Fibroblast of lung (primary cell): ENCODE measurements around the gene STARD10.

Source experiments
- EZH2 ChIP-seq: IDR thresholded peaks from 2 replicates; pipeline ENCODE4 v1.5.1; 2012; ENCODE audit warnings: low read length, control low read depth, mild to moderate bottlenecking; ENCODE audit errors: missing control alignments
- TF ChIP-seq, protein P1 (sequence below), 2 donors: IDR thresholded peaks in 1 of 2; conservative IDR thresholded peaks in 1 of 2; 1 replicate in 1 of 2; 2 replicates in 1 of 2; pipeline ENCODE4 v1.5.1; 2011 to 2012; ENCODE audit warnings: low read length in 2 of 2, control low read depth in 1 of 2, inconsistent platforms in 1 of 2, low read depth in 1 of 2, mild to moderate bottlenecking in 1 of 2

DNA sequence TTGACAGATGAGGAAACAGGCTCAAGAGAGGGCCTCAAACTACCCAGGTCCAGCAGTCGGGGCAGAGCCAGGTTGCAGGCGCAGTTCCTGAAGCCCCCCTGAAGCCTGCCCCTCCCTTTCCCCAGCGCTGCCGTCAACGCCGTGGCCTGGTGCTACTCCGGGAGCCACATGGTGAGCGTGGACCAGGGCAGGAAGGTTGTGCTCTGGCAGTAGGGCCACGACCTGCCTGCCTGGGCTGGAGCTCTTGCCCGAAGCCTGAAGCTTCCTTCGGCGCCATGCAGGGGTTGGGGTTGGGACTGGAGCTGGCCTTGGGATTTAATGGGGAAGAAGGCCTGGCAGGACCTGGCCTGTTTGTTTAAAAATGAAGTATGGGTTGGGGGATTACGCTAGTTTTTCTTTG lies 35.3 kb upstream of the STARD10 start:
- TF ChIP-seq, protein P1, sequence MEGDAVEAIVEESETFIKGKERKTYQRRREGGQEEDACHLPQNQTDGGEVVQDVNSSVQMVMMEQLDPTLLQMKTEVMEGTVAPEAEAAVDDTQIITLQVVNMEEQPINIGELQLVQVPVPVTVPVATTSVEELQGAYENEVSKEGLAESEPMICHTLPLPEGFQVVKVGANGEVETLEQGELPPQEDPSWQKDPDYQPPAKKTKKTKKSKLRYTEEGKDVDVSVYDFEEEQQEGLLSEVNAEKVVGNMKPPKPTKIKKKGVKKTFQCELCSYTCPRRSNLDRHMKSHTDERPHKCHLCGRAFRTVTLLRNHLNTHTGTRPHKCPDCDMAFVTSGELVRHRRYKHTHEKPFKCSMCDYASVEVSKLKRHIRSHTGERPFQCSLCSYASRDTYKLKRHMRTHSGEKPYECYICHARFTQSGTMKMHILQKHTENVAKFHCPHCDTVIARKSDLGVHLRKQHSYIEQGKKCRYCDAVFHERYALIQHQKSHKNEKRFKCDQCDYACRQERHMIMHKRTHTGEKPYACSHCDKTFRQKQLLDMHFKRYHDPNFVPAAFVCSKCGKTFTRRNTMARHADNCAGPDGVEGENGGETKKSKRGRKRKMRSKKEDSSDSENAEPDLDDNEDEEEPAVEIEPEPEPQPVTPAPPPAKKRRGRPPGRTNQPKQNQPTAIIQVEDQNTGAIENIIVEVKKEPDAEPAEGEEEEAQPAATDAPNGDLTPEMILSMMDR (conservative IDR thresholded peaks at IDR 0.05 in 1 of 2, IDR thresholded peaks at IDR 0.05 in 1 of 2; ENCODE audit: low read depth in 1 of 2, low read length in 2 of 2) = no peak
- no peak for TF ChIP-seq EZH2
